ENCODE results near the gene ALDH4A1. TPM values are rescaled to one million over a fixed set of nuclear protein-coding genes. Genes with fewer than 3 reads are reported as not detected.

ALDH4A1 gene
- total and polyA plus RNA-seq, 9 of the 15 experiments (the other 6 are each of a cell fraction or from before 2014, with no cell fraction given): 0.27 to 31.4 (median 16.6) TPM

GRCh38 chr1:18830596-18830995 is 71.8 kb downstream of the ALDH4A1 start:
- H3K9me3 ChIP-seq (replicated peaks; ENCODE audit: control insufficient read depth, insufficient read depth, low read depth, low read length): no peaks in the 10 kb centered on the region
- no peak overlapping the region for H3K27ac ChIP-seq (ENCODE audit: extremely low read depth, low read depth, low read length)
- FAIRE-seq (no peak), ATAC-seq (no peak), DNase-seq (ENCODE audit: extremely low read depth in 1 of 4, low spot score in 3 of 4) (no peak)
- peaks cover 2 to 21% of the 10 kb centered on the region in 2 experiments; a peak in 4 of 5 replicates for H3K27me3 ChIP-seq (ENCODE audit: control insufficient read depth in 2 of 2, insufficient read depth in 2 of 2, low read length in 2 of 2)
- intact Hi-C loops (cut with micrococcal nuclease): no loop called here
- H4K20me1 ChIP-seq (replicated peaks; ENCODE audit: control insufficient read depth, insufficient read depth, low read length): no peaks in the 10 kb centered on the region
- POLR2A ChIA-PET: interaction anchor here (1.2 kb wide), 1 partner anchor 9 kb away, joined by 3 read pairs; no protein-coding TSS in a partner anchor
- no peak overlapping the region for H3K4me3 ChIP-seq
- no peaks in the 10 kb centered on the region for H3K36me3 ChIP-seq (ENCODE audit: control insufficient read depth, insufficient read depth, low read length)
- no peaks in the 10 kb centered on the region for H3K9me1 ChIP-seq (ENCODE audit: control insufficient read depth, insufficient read depth, low read length)
- no peaks in the 10 kb centered on the region for H3K4me1 ChIP-seq (replicated peaks in 1 of 2; ENCODE audit: control insufficient read depth in 2 of 2, insufficient read depth in 2 of 2, low read length in 2 of 2)
- no TSS peak for BruUV-seq (replicated peaks)
- in situ Hi-C loops (cut with MboI): no loop called here
- H3K4me2 ChIP-seq (ENCODE audit: insufficient read depth, low read length): no peak overlapping the region
- CTCF ChIA-PET (ENCODE audit: low intra/inter-chr PET ratio): no interaction called here
- H3K9ac ChIP-seq (ENCODE audit: insufficient read depth in 1 of 2, low read depth in 2 of 2, low read length in 2 of 2): no peak overlapping the region
- no peak overlapping the region for H2AFZ ChIP-seq (ENCODE audit: low read depth, low read length)
- H3K79me2 ChIP-seq (ENCODE audit: control insufficient read depth, insufficient read depth, low read length): no peaks in the 10 kb centered on the region
- WGBS (ENCODE audit: insufficient coverage, low coverage, missing lambda C conversion rate): 2% methylated on average over 11 of the region's 12 CpGs
- TF ChIP-seq RBBP5 (IDR thresholded peaks at IDR 0.05; ENCODE audit: borderline replicate concordance, insufficient read depth, low read length, poor library complexity, severe bottlenecking) (no peak), ZNF174 (CRISPR knock-in tag; IDR thresholded peaks at IDR 0.05) (no peak), BACH1 (tag; IDR thresholded peaks at IDR 0.05) (no peak), ZNF518B (CRISPR knock-in tag; IDR thresholded peaks at IDR 0.05) (no peak), YBX1 (IDR thresholded peaks at IDR 0.05) (no peak), ESRRB (CRISPR knock-in tag; IDR thresholded peaks at IDR 0.05; ENCODE audit: borderline replicate concordance) (no peak), ZFP36 (IDR thresholded peaks at IDR 0.05; ENCODE audit: low read depth, low read length, partially characterized antibody) (no peak), TFAP4 (CRISPR knock-in tag; IDR thresholded peaks at IDR 0.05; ENCODE audit: borderline replicate concordance) (no peak), IFI16 (CRISPR knock-in tag; IDR thresholded peaks at IDR 0.05) (no peak), PHB (CRISPR knock-in tag; IDR thresholded peaks at IDR 0.05) (no peak), HDAC6 (IDR thresholded peaks at IDR 0.05; ENCODE audit: low read depth, low read length) (no peak), AFF4 (CRISPR knock-in tag; IDR thresholded peaks at IDR 0.05) (no peak), FOXO4 (CRISPR knock-in tag; IDR thresholded peaks at IDR 0.05) (no peak), ZNF668 (CRISPR knock-in tag; IDR thresholded peaks at IDR 0.05) (no peak)
